IPS-18c (cell line): ENCODE measurements around the gene FXYD3.

Experiments
- H3K4me3 ChIP-seq: 2 replicates; pipeline ENCODE4 v1.7.0; 2013; ENCODE audit warnings: low read depth, mild to moderate bottlenecking, low read length, moderate library complexity; ENCODE audit not compliant: insufficient read depth
- H3K9me3 ChIP-seq: one replicate; pipeline ENCODE4 v1.6.1; 2013; ENCODE audit warnings: mild to moderate bottlenecking, low read length, moderate library complexity; ENCODE audit not compliant: control insufficient read depth, insufficient read depth

FXYD3 gene

DNA sequence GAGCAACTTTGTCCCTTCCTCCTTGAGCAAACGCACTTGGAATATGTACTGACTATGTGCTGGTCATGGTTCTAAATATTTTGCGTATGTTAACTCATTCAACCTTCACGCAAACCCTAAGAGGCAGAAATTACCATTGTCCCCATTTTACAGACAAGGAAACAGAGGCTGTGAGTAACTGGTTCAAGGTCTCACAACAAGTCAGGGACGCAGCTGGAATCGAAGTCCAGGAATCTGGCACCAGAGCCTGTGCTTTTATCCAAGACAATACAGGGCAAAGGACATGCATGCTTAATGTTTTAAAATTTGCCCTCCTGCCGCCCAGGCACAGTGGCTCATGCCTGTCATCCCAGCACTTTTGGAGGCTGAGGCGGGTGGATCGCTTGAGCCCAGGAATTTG, 44.0 kb downstream of the FXYD3 start:
- H3K9me3 ChIP-seq = no peaks in the 10 kb centered on the region
- no peak overlapping the region for H3K4me3 ChIP-seq

DNA sequence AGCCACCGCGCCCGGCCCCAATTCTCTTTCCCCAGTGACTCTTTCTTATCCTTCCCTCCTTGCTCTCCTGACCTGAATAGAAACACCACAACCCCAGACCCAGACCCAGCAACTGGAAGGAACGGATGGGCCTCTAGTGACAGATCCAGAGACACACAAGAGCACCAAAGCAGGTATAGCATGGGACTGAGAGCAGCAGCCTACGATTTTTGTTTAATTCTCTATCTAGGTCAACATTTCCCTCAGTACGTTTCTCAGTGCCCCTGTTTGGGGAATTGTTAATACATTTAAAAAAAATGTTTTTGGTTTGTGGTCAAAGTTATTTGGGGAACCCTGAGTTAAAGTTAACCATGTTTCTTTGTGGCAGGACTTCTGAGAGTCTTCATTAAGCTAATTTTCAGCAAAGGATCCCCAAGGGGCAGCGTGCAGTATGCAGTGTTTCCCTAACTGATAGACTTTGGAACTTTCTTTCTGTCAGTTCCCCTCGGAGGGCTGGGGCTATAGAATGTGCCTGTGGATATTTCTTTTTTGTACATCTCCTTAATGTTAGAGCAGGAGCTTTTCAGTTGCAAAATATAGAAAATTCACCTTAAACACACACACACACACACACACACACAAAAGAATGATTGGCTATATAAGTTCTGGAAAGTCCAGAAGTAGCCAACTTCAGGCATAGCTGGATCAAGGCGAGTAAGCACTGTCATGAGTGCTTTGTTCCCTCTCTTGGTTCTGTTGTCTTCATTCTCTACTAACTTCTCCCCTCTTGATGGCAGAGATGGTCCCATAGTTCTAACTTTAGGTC, 45.2 kb downstream of the FXYD3 start:
- Histone ChIP-seq H3K4me3 (no peak overlapping the region), H3K9me3 (no peaks in the 10 kb centered on the region)

DNA sequence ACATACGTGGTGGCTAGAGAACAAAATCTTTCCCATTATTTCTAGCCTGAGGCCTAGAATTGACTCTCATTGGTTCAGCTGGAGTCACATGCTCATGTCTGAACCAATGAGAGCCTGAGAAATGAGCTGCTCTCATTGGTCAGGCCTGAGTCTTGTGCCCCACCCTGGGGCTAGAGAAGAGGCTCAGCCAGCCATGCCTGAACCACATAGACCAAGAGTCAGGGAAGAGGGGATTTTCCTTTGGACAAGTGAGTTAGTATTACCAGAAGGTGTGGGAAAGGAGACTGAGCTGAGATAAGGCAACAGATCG, 45.8 kb downstream of the FXYD3 start:
- Histone ChIP-seq H3K9me3 (no peaks in the 10 kb centered on the region), H3K4me3 (no peak overlapping the region)

- H3K9me3 ChIP-seq = no peaks in the 10 kb centered on the region
- no peak overlapping the region for H3K4me3 ChIP-seq
Observed at GRCh38 chr19:35162471-35163326, 47.1 kb downstream of the FXYD3 start.

GRCh38 chr19:35164418-35164817, 48.8 kb downstream of the FXYD3 start:
- no peak overlapping the region for H3K4me3 ChIP-seq
- no peaks in the 10 kb centered on the region for H3K9me3 ChIP-seq

DNA sequence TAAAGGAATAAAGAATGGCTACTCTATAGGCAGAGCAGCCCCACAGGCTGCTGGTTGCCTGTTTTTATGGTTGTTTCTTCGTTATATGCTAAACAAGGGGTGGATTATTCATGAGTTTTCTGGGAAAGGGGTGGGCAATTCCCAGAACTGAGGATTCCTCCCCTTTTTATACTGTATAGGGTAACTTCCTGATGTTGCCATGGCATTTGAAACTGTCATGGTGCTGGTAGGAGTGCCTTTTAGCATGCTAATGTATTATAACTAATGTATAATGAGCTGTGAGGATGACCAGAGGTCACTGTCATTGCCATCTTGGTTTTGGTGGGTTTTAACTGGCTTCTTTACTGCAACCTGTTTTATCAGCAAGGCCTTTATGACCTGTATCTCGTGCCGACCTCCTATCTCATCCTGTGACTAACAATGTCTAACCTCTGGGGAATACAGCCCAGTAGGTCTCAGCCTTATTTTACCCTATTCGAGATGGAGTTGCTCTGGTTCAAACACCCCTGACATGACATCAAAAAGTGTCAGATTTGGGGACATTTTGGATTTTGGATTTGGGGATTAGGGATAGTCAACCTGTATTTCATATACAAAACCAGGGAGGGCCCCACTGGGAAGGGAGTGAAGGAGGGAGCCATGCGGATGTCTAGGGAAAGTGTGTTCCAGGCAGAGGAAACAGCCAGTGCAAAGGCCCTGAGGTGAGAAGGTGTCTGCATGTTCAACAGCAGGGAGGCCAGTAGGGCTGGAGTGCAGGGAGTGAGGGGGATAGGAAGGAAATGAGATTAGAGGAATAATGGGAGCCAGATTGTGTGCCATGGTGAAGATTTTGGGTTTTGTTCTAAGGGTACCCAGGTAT, 49.8 kb downstream of the FXYD3 start:
- H3K4me3 ChIP-seq = no peak overlapping the region
- H3K9me3 ChIP-seq = no peaks in the 10 kb centered on the region

GRCh38 chr19:35166100-35167063, 50.8 kb downstream of the FXYD3 start:
- Histone ChIP-seq H3K9me3 (no peaks in the 10 kb centered on the region), H3K4me3 (no peak overlapping the region)

DNA sequence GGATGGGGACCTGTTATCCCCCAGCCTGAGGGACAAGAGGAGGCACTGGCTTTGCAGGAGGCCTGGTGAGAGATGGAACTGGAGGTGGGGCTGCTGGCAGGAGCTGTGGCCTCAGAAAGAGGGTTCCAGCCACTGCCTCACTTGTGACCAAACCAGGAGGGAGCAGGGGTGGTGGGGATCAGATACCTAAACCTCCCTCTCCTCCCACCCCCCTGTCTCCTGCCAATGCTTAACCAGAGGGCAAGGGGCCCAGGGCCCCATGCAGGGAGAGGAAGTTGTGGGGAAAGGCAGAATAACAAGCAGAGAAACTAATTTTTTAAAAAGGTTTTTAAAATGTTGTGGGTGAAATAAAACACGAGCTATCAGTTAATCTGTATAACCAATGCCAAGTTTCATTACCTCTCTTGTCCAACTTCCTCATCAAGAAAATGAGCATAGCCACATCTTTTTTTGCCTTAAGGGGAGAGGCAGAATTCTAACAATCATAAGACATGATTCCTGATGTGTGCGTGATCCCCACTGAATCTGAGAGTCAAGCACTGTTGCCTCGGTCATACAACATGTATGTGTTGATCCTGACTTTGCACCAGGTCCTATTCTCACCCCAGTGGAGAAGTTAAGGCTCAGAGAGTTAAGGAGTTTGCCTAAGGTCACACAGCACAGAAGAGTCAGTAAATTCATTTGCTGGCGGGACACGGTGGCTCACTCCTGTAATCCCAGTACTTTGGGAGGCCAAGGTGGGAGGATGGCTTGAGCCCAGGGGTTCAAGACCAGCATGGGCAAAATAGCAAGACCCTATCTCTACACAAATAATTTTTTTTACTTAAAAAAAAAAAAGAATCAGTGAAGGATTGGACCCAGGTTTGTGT, 51.9 kb downstream of the FXYD3 start:
- H3K4me3 ChIP-seq = no peak overlapping the region
- H3K9me3 ChIP-seq = no peaks in the 10 kb centered on the region

GRCh38 chr19:35168196-35168595, 52.6 kb downstream of the FXYD3 start:
- Histone ChIP-seq H3K4me3 (no peak overlapping the region), H3K9me3 (no peaks in the 10 kb centered on the region)

DNA sequence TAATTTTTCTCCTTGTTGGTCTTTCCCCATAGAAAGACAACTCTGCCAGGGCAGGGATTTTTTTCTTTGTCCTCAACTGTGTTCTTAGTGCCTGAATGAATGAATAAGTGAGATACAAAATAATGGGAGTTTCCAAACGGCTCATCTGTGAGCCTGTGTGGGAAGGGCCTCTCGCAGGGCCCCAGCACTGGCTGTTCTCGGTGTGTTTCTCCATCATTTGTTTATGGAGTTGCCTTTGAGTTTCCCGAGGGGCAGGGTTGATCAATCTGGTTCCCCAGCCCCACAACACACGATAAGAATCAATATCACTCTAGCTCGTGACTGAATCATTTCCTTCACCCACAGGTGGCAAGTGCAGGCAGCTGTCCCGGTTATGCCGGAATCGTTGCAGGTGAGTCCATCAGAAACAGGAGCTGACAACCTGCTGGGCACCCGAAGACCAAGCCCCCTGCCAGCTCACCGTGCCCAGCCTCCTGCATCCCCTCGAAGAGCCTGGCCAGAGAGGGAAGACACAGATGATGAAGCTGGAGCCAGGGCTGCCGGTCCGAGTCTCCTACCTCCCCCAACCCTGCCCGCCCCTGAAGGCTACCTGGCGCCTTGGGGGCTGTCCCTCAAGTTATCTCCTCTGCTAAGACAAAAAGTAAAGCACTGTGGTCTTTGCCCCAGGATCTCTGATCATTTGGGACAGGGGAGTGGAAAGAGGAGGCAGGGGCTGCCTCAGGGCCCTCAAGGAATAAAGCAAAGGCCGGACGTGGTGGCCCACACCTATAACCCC, 53.8 kb downstream of the FXYD3 start:
- no peak overlapping the region for H3K4me3 ChIP-seq
- H3K9me3 ChIP-seq = no peaks in the 10 kb centered on the region

- Histone ChIP-seq H3K4me3 (no peak overlapping the region), H3K9me3 (no peaks in the 10 kb centered on the region)
Observed at GRCh38 chr19:35170359-35171061, 54.9 kb downstream of the FXYD3 start.

- no peaks in the 10 kb centered on the region for H3K9me3 ChIP-seq
- no peak overlapping the region for H3K4me3 ChIP-seq
Observed at GRCh38 chr19:35171730-35172129, 56.1 kb downstream of the FXYD3 start.
